Central memory CD4-positive, alpha-beta T cell (primary cell): Measurements from ENCODE around the gene OSBPL6.
"Not testable (repeated sequence)": the region's sequence is repeated elsewhere in the genome, so short reads cannot be mapped to it uniquely, and the experiment has no call there.

Experiments used
- DNase-seq: peaks from one replicate; pipeline ENCODE4 v3.0.0; 2022

OSBPL6 gene

GRCh38 chr2:178412047-178412446 is 217.7 kb downstream of the OSBPL6 start:
- DNase-seq, result no peak

GRCh38 chr2:178412453-178412852 is 218.1 kb downstream of the OSBPL6 start:
- not testable (repeated sequence) for DNase-seq

- DNase-seq, result peak; percentile 69
These were observed 219.4 kb downstream of the OSBPL6 start for GRCh38 chr2:178413472-178414265.

GRCh38 chr2:178414266-178415247 is 220.2 kb downstream of the OSBPL6 start:
- peak; percentile 66 for DNase-seq

- no peak for DNase-seq
These were observed 221.7 kb downstream of the OSBPL6 start for GRCh38 chr2:178415979-178416378.

- DNase-seq, result no peak
These were observed 223.6 kb downstream of the OSBPL6 start for GRCh38 chr2:178417916-178418315.

GRCh38 chr2:178418426-178418825 is 224.1 kb downstream of the OSBPL6 start:
- DNase-seq, result no peak

- DNase-seq, result no peak
These were observed 224.8 kb downstream of the OSBPL6 start for GRCh38 chr2:178419123-178419522.

- DNase-seq, result no peak
These were observed 226.2 kb downstream of the OSBPL6 start for GRCh38 chr2:178420463-178420999.

GRCh38 chr2:178422097-178422496 is 227.8 kb downstream of the OSBPL6 start:
- DNase-seq, result no peak

GRCh38 chr2:178423746-178424145 is 229.4 kb downstream of the OSBPL6 start:
- not testable (repeated sequence) for DNase-seq

GRCh38 chr2:178425255-178425827 is 231.0 kb downstream of the OSBPL6 start:
- no peak for DNase-seq

GRCh38 chr2:178426388-178426787 is 232.1 kb downstream of the OSBPL6 start:
- no peak for DNase-seq

GRCh38 chr2:178427458-178427857 is 233.1 kb downstream of the OSBPL6 start:
- DNase-seq, result no peak

- no peak for DNase-seq
These were observed 234.1 kb downstream of the OSBPL6 start for GRCh38 chr2:178428396-178428806.

- DNase-seq, result no peak
These were observed 235.0 kb downstream of the OSBPL6 start for GRCh38 chr2:178429336-178429735.

- no peak for DNase-seq
These were observed 242.3 kb downstream of the OSBPL6 start for GRCh38 chr2:178436662-178437061.

GRCh38 chr2:178441426-178441825 is 247.1 kb downstream of the OSBPL6 start:
- DNase-seq, result no peak

- DNase-seq, result no peak
These were observed 254.8 kb downstream of the OSBPL6 start for GRCh38 chr2:178448968-178449661.

GRCh38 chr2:178449700-178450523 is 255.6 kb downstream of the OSBPL6 start:
- DNase-seq, result no peak

GRCh38 chr2:178450524-178450773 is 256.1 kb downstream of the OSBPL6 start:
- DNase-seq, result peak; percentile 85
